GM19099 (cell line): ENCODE data around the gene CFAP61.

ENCODE experiments used
- POLR2A ChIP-seq: IDR thresholded peaks from 3 replicates; pipeline ENCODE4 v1.6.1; 2011; ENCODE audit warnings: low read depth; ENCODE audit not compliant: insufficient read length; ENCODE audit errors: extremely low read depth

CFAP61 gene

DNA sequence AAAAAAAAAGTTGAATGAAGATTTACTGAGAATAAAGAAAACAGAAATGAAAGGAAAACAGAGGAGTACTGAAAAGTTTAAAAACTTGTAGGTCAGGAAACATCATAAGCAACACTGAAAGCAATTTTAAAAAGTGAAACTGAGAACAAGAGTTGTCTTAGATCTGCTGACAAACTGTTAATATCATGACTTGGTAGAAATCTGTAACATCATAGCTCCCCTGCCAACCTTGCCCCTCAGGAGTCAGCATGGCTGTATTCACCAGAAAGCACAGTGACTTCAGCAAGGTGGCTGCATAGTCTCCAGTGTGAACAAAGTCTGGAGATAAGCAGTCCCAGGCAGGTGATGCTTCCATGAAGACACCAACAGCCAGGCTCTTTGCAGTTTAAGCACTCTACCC is 29.8 kb upstream of the CFAP61 start:
- TF ChIP-seq POLR2A, result no peak

DNA sequence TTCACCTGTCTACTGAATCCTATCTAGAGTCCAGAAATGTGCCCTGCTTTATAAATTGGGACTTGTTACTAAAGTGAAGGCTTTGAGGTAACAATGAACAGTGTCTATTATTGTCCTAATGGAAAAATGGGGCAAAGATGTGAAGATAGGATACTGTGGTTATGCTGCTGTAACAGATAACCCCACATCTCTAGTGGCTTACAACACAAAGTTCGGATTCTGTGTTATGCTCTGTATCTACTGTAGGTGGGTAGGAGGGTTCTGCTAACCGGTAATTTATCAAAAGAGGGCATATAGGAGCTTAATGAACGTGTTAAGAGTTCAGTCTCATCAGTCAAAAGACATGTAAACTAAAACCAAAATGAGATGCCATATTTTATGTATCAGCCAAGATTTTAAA is 28.9 kb upstream of the CFAP61 start:
- no peak for TF ChIP-seq POLR2A

DNA sequence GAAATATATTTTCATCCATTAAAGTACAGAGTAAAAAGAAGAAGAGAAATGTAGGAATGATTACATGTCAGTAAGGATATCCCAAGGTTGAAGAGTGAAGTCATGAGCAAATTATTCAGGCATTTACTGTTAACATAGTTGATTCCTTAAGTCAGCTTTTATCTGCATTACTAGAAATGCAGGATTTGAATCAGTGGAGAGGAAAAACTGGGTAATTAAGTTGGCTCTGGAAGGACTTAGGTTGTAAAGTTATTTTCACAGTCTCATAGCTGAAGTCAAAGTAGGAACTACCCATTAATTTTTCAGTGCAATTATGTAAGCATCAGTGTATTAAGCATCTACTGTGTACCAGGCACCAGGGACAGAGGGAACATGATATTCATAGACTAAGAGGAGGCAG is 27.4 kb upstream of the CFAP61 start:
- no peak for TF ChIP-seq POLR2A

DNA sequence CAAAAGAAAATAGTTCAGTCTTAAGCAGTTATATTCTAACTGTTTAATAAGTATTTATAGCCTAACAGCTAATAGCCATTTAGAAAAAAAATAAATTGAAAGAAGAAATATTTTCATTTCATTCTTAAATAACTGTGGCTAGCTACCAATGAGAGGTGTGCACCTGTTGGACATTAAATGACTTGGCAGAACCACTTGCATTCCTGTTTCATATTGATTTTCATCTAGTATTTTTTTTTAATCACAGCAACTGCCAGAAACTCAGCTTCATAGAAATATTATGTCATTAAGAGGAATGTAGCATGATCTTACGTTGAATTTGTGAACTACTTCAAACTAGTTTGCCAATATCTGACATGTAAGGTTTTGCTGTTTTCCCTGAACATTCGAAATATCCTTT is 25.0 kb upstream of the CFAP61 start:
- TF ChIP-seq POLR2A, result no peak

DNA sequence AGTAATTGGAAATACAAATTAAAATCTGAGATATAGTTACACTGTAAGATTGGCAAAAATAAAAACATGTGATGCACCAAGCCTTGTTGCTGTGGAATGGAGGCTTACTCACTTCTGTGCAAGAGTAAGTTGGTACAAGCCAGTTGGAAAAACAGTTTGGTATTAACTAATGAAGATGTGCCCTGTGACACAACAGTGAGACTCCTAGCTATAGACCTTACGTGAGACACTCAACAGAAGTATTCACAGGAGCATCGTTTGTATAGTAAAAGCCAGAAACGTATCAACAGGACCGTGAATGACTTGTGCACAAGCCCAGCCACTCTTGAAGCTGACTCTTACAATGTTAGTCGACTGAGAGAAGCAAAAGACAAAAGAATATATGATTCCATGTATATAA is 20.5 kb upstream of the CFAP61 start:
- no peak for TF ChIP-seq POLR2A

DNA sequence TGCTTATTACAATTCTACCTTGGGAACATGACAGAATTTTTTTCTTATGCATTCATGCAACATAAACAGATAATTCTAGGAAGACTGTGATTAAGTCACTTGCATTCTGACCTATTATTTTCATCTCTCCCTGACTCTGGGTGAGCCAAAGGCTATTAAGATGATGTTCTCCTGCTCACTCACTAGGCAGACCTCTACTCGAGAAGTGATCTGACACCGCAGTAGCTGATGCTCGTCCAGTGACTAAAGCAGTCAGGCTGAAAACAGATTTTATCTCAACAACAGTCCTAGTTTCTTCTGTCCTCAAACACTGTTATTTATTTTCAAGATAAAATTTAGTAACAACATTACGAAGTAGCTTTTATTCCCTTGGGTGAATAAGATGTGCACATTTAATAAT is 17.8 kb upstream of the CFAP61 start:
- no peak for TF ChIP-seq POLR2A

- no peak for TF ChIP-seq POLR2A
Measured at GRCh38 chr20:20036756-20037155, 15.6 kb upstream of the CFAP61 start.

- TF ChIP-seq POLR2A, result no peak
Measured at GRCh38 chr20:20037960-20038359, 14.4 kb upstream of the CFAP61 start.

- TF ChIP-seq POLR2A, result no peak
Measured at GRCh38 chr20:20038586-20038985, 13.7 kb upstream of the CFAP61 start.

DNA sequence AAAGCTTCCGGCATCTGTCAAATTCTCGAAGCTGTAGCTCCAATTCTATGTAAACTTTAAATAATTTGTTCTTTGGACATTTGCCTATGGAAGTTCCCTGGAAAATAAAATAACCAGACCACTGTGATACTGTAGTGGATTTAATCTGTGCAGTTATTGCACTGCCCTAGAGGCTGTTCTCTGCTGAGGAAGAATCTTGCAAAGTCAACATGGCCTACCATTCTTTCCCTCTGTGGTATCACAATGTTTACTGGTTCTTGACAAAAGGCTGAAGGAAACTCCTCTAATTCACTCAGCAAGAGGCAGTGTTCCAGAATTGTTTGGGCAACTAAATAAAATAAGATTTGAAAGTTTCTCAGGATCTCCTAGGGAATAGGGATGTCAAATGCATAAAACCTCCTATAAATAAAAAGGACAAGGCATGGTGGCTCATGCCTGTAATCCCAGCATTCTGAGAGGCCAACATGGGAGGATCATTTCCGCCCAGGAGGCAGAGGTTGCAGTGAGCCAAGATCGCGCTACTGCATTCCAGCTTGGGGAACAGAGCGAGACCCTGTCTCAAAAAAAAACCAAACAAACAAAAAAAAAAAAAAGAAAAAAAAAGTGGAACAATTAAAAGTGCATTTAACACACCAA is 12.5 kb upstream of the CFAP61 start:
- TF ChIP-seq POLR2A, result no peak

- TF ChIP-seq POLR2A, result no peak
Measured at GRCh38 chr20:20051767-20052073, 612 bp upstream of the CFAP61 start.

DNA sequence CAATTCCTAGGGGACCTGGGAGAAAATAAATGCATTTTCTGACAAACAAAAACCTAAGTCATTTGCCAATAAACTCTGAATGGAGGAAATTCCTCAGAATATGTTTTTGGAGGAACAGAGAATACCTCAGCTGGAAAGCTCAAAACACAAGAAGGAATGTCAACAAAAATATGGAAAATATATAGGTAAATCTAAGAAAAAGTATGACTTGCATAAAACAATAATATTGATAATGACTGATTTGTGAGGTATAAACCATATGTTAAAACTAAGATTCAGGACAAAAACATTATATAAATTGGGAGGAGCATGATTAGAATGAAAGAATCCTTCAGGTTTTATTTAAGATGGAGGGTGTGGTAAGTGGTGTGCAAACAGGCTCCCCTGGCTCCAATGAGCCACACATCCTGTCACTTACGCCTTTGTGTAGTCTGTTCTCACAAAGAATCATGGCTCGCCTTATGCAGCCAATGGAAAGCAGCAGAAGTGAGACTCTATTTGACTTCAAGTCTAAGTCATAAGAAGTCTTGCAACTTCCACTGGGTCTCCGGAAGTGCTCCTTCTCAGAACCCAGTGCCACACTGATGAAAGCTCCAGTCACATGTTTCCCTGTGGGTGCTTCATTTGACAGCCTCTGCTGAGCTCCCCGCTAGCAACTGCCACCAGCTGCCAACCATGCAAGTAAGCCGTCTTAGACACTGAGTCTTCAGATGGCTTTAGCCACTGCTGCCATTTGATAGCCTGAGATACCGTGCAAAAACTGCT is 8.1 kb downstream of the CFAP61 start:
- no peak for TF ChIP-seq POLR2A

GRCh38 chr20:20063941-20064702 is 11.8 kb downstream of the CFAP61 start:
- no peak for TF ChIP-seq POLR2A

- TF ChIP-seq POLR2A, result no peak
Measured at GRCh38 chr20:20065361-20065760, 13.0 kb downstream of the CFAP61 start.

GRCh38 chr20:20070871-20071726 is 18.8 kb downstream of the CFAP61 start:
- TF ChIP-seq POLR2A, result no peak

- no peak for TF ChIP-seq POLR2A
Measured at GRCh38 chr20:20073801-20074371, 21.6 kb downstream of the CFAP61 start.

- no peak for TF ChIP-seq POLR2A
Measured at GRCh38 chr20:20075032-20075431, 22.7 kb downstream of the CFAP61 start.
